ENCODE results near the gene VPS29. TPM values are rescaled to one million over a fixed set of nuclear protein-coding genes. Genes with fewer than 3 reads are reported as not detected.

VPS29 gene
- total and polyA plus RNA-seq, 4 donors: 73.7 to 177 (median 134) TPM

- Histone ChIP-seq H3K9me3 (ENCODE audit: control insufficient read depth in 4 of 4, insufficient read depth in 3 of 4, low read length in 3 of 4) (peaks cover 0 to 3% (median 0%) of the 10 kb centered on the region in 4 donors), H3K9ac (ENCODE audit: insufficient read depth in 1 of 2, low read length in 2 of 2) (no peak overlapping the region), H3K4me3 (no peak overlapping the region), H3K36me3 (ENCODE audit: control insufficient read depth in 4 of 4, insufficient read depth in 4 of 4, low read length in 4 of 4) (peaks cover 15 to 26% (median 19%) of the 10 kb centered on the region in 4 donors), H3K27me3 (ENCODE audit: control insufficient read depth in 3 of 3, insufficient read depth in 3 of 3, low read length in 2 of 3) (no peaks in the 10 kb centered on the region), H3K27ac (ENCODE audit: low read depth in 1 of 2, low read length in 1 of 2) (peak overlapping the region in 1 of 2 donors; percentile 71), H3K4me1 (ENCODE audit: control insufficient read depth in 5 of 5, insufficient read depth in 5 of 5, low read length in 5 of 5) (peaks cover 0 to 21% (median 8%) of the 10 kb centered on the region in 5 donors)
- DNase-seq (no peak), ATAC-seq (ENCODE audit: insufficient read depth, low FRiP score) (no peak)
- WGBS, 2 donors: 90 to 92% methylated on average over 5 of the region's 5 CpGs
- no peak for TF ChIP-seq CTCF (IDR thresholded peaks at IDR 0.05; ENCODE audit: control extremely low read depth, extremely low read depth)
Observed at GRCh38 chr12:110538869-110539622, 37.1 kb upstream of the VPS29 start.

- TF ChIP-seq CTCF (IDR thresholded peaks at IDR 0.05; ENCODE audit: control extremely low read depth, extremely low read depth): no peak
- 62 to 85% methylated on average over 9 of the region's 9 CpGs for WGBS, 2 donors
- Histone ChIP-seq H3K27me3 (ENCODE audit: control insufficient read depth in 3 of 3, insufficient read depth in 3 of 3, low read length in 2 of 3) (no peaks in the 10 kb centered on the region), H3K27ac (ENCODE audit: low read depth in 1 of 2, low read length in 1 of 2) (peak overlapping the region; percentile 68 to 71), H3K4me1 (ENCODE audit: control insufficient read depth in 5 of 5, insufficient read depth in 5 of 5, low read length in 5 of 5) (peaks cover 0 to 19% (median 0%) of the 10 kb centered on the region in 5 donors), H3K9me3 (ENCODE audit: control insufficient read depth in 4 of 4, insufficient read depth in 3 of 4, low read length in 3 of 4) (peaks cover 0 to 3% (median 0%) of the 10 kb centered on the region in 4 donors), H3K4me3 (no peak overlapping the region), H3K9ac (ENCODE audit: insufficient read depth in 1 of 2, low read length in 2 of 2) (no peak overlapping the region), H3K36me3 (ENCODE audit: control insufficient read depth in 4 of 4, insufficient read depth in 4 of 4, low read length in 4 of 4) (peaks cover 17 to 26% (median 19%) of the 10 kb centered on the region in 4 donors)
- DNase-seq: peak in 1 of 3 donors; percentile 23
- ATAC-seq (ENCODE audit: insufficient read depth, low FRiP score): peak; percentile 73
Observed at GRCh38 chr12:110537605-110538409, 35.9 kb upstream of the VPS29 start.

GRCh38 chr12:110536834-110537604 is 35.1 kb upstream of the VPS29 start:
- no peak for TF ChIP-seq CTCF (IDR thresholded peaks at IDR 0.05; ENCODE audit: control extremely low read depth, extremely low read depth)
- H3K36me3 ChIP-seq (ENCODE audit: control insufficient read depth in 4 of 4, insufficient read depth in 4 of 4, low read length in 4 of 4): peaks cover 17 to 26% (median 20%) of the 10 kb centered on the region in 4 donors
- WGBS, 2 donors: 77 to 88% methylated on average over 4 of the region's 4 CpGs
- no peaks in the 10 kb centered on the region for H3K27me3 ChIP-seq (ENCODE audit: control insufficient read depth in 3 of 3, insufficient read depth in 3 of 3, low read length in 2 of 3)
- ATAC-seq (ENCODE audit: insufficient read depth, low FRiP score) (no peak), DNase-seq (no peak)
- H3K9ac ChIP-seq (ENCODE audit: insufficient read depth in 1 of 2, low read length in 2 of 2): no peak overlapping the region
- H3K9me3 ChIP-seq (ENCODE audit: control insufficient read depth in 4 of 4, insufficient read depth in 3 of 4, low read length in 3 of 4): peaks cover 0 to 3% (median 0%) of the 10 kb centered on the region in 4 donors
- H3K27ac ChIP-seq (ENCODE audit: low read depth in 1 of 2, low read length in 1 of 2): peak overlapping the region; percentile 68 to 71
- H3K4me3 ChIP-seq: no peak overlapping the region
- H3K4me1 ChIP-seq (ENCODE audit: control insufficient read depth in 5 of 5, insufficient read depth in 5 of 5, low read length in 5 of 5): peaks cover 0 to 16% (median 0%) of the 10 kb centered on the region in 5 donors
